Neural cell (in vitro differentiated cells): ENCODE results near the gene EIF2B4. TPM values are rescaled to one million over a fixed set of nuclear protein-coding genes. Genes with fewer than 3 reads are reported as not detected.

Source experiments
- H2AFZ ChIP-seq: fragments of 200-600, 300-800 bp; sonication (generic), shearing (Covaris generic); 2 replicates; pipeline ENCODE4 v1.6.0; 2014; ENCODE audit warnings: low read depth, mild to moderate bottlenecking, antibody characterized with exemption, low read length, moderate library complexity
- H3F3A ChIP-seq: fragments of 200-600 bp; shearing (Covaris generic); 2 replicates; pipeline ENCODE4 v1.6.1; 2016; ENCODE audit warnings: mild to moderate bottlenecking, moderate library complexity, mixed read lengths, antibody characterized with exemption, low read length; ENCODE audit not compliant: insufficient read depth, poor library complexity, severe bottlenecking
- H3K27ac ChIP-seq: fragments of 200-600, 300-800 bp; sonication (generic), shearing (Covaris generic); 2 replicates; pipeline ENCODE4 v1.5.1; 2014; ENCODE audit warnings: mild to moderate bottlenecking, low read length, moderate library complexity
- H3K27me3 ChIP-seq: fragments of 300-800, 200-600 bp; sonication (generic), shearing (Covaris generic); 2 replicates; pipeline ENCODE4 v1.6.0; 2014; ENCODE audit warnings: mild to moderate bottlenecking, low read depth, low read length, moderate library complexity; ENCODE audit not compliant: insufficient read depth
- H3K36me3 ChIP-seq: fragments of 300-800, 200-600 bp; sonication (generic), shearing (Covaris generic); 2 replicates; pipeline ENCODE4 v1.5.1; 2014; ENCODE audit warnings: mild to moderate bottlenecking, antibody characterized with exemption, low read length, moderate library complexity; ENCODE audit not compliant: insufficient read depth
- H3K4me2 ChIP-seq: fragments of 300-800, 200-600 bp; sonication (generic), shearing (Covaris generic); 2 replicates; pipeline ENCODE4 v1.6.0; 2014; ENCODE audit warnings: mild to moderate bottlenecking, low read length
- H3K4me3 ChIP-seq: fragments of 300-800, 200-600 bp; sonication (generic), shearing (Covaris generic); 2 replicates; pipeline ENCODE4 v1.5.1; 2014; ENCODE audit warnings: mild to moderate bottlenecking, low read length, moderate library complexity
- H3K79me2 ChIP-seq: fragments of 200-600 bp; shearing (Covaris generic); replicated peaks from 2 replicates; pipeline ENCODE4 v1.6.0; 2014; ENCODE audit warnings: mild to moderate bottlenecking, low read length, moderate library complexity; ENCODE audit not compliant: insufficient read depth
- H3K9ac ChIP-seq: fragments of 300-800, 200-600 bp; sonication (generic), shearing (Covaris generic); 2 replicates; pipeline ENCODE4 v1.6.1; 2016; ENCODE audit warnings: mild to moderate bottlenecking, low read length, mixed read lengths
- H3K9me2 ChIP-seq: fragments of 200-600 bp; shearing (Covaris generic); 2 replicates; pipeline ENCODE4 v1.6.1; 2016; ENCODE audit warnings: mild to moderate bottlenecking, low read length, mixed read lengths; ENCODE audit not compliant: insufficient read depth
- H3K9me3 ChIP-seq: fragments of 200-600, 300-800 bp; sonication (generic), shearing (Covaris generic); 2 replicates; pipeline ENCODE4 v1.6.1; 2016; ENCODE audit warnings: mild to moderate bottlenecking, mixed run types, low read length, moderate library complexity, mixed read lengths
- H4K20me1 ChIP-seq: fragments of 200-600 bp; shearing (Covaris generic); 2 replicates; pipeline ENCODE4 v1.6.1; 2016; ENCODE audit warnings: mild to moderate bottlenecking, mixed run types; ENCODE audit not compliant: insufficient read depth
- CTCF ChIP-seq: fragments of 450-650 bp; IDR thresholded peaks from 2 replicates; pipeline ENCODE4 v1.5.1; 2014; ENCODE audit warnings: antibody characterized with exemption, mild to moderate bottlenecking, moderate library complexity; ENCODE audit not compliant: poor library complexity, severe bottlenecking
- REST ChIP-seq: IDR thresholded peaks from 2 replicates; pipeline ENCODE4 v1.6.1; 2012; ENCODE audit warnings: borderline replicate concordance
- TAF1 ChIP-seq: IDR thresholded peaks from 2 replicates; pipeline ENCODE4 v1.6.1; 2012; ENCODE audit warnings: low read depth
- polyA plus RNA-seq: library from polyadenylated mRNA; depleted of rRNA; stranded (reverse); fragments of >200 nt; gene quantifications from 2 replicates; pipeline ENCODE4 v1.2.3, GENCODE V29; 2014

EIF2B4 gene
- polyA plus RNA-seq, 1 donor from 2014 or later = 43.7 TPM

- no peaks in the 10 kb centered on the region for H3K36me3 ChIP-seq
- H3K9ac ChIP-seq = no peak overlapping the region
- H3K79me2 ChIP-seq = no peaks in the 10 kb centered on the region
- H3F3A ChIP-seq = no peaks in the 10 kb centered on the region
- H3K9me2 ChIP-seq = no peaks in the 10 kb centered on the region
- no peaks in the 10 kb centered on the region for H3K27me3 ChIP-seq
- TF ChIP-seq REST (no peak), TAF1 (no peak)
- H4K20me1 ChIP-seq = no peaks in the 10 kb centered on the region
- H3K4me3 ChIP-seq = no peak overlapping the region
- H3K9me3 ChIP-seq = no peaks in the 10 kb centered on the region
- H3K4me2 ChIP-seq = no peak overlapping the region
- H3K27ac ChIP-seq = no peak overlapping the region
- no peak overlapping the region for H2AFZ ChIP-seq
These were observed 55.0 kb downstream of the EIF2B4 start for GRCh38 chr2:27315122-27315521.

GRCh38 chr2:27314709-27315108 is 55.4 kb downstream of the EIF2B4 start:
- Histone ChIP-seq H3K79me2 (no peaks in the 10 kb centered on the region), H3K4me2 (no peak overlapping the region), H3K27me3 (no peaks in the 10 kb centered on the region), H4K20me1 (no peaks in the 10 kb centered on the region), H3K9ac (no peak overlapping the region), H3K4me3 (no peak overlapping the region), H3K27ac (no peak overlapping the region), H2AFZ (no peak overlapping the region), H3F3A (no peaks in the 10 kb centered on the region), H3K36me3 (no peaks in the 10 kb centered on the region), H3K9me2 (no peaks in the 10 kb centered on the region), H3K9me3 (no peaks in the 10 kb centered on the region)
- TF ChIP-seq CTCF (no peak), REST (no peak)

Other genes with a start within 250 kb of the EIF2B4 start
- not detected in 2 replicates for gene ABHD1, start 246.5 kb downstream of the EIF2B4 start, polyA plus RNA-seq
- 121 and 123 TPM in 2 replicates for gene PREB, start 235.7 kb downstream of the EIF2B4 start, polyA plus RNA-seq
- not detected in 2 replicates for gene PRR30, start 230.9 kb downstream of the EIF2B4 start, polyA plus RNA-seq
- not detected in 2 replicates for gene TCF23, start 221.3 kb downstream of the EIF2B4 start, polyA plus RNA-seq
- 94.3 and 121 TPM in 2 replicates for gene ATRAID, start 158.3 kb downstream of the EIF2B4 start, polyA plus RNA-seq
- gene SLC5A6, start 158.1 kb downstream of the EIF2B4 start, polyA plus RNA-seq = 64.3 and 98.4 TPM in 2 replicates
- gene CAD, start 153.0 kb downstream of the EIF2B4 start, polyA plus RNA-seq = 14.2 and 22.8 TPM in 2 replicates
- not detected in 2 replicates for gene SLC30A3, start 107.3 kb downstream of the EIF2B4 start, polyA plus RNA-seq
- not detected in 2 replicates for gene DNAJC5G, start 94.9 kb downstream of the EIF2B4 start, polyA plus RNA-seq
- gene TRIM54, start 87.9 kb downstream of the EIF2B4 start, polyA plus RNA-seq = 0.28 TPM in 1 of 2 replicates, not detected in the other
- 3.1 and 9.0 TPM in 2 replicates for gene UCN, start 61.9 kb downstream of the EIF2B4 start, polyA plus RNA-seq
- 79.6 and 104 TPM in 2 replicates for gene MPV17, start 47.2 kb downstream of the EIF2B4 start, polyA plus RNA-seq
- gene GTF3C2, start 13.6 kb downstream of the EIF2B4 start, polyA plus RNA-seq = 27.8 and 37.2 TPM in 2 replicates
- gene SNX17, start 278 bp upstream of the EIF2B4 start, polyA plus RNA-seq = 69.8 and 86.9 TPM in 2 replicates
- gene ZNF513, start 10.4 kb upstream of the EIF2B4 start, polyA plus RNA-seq = 40.5 and 46.8 TPM in 2 replicates
- 99.0 and 107 TPM in 2 replicates for gene PPM1G, start 39.3 kb upstream of the EIF2B4 start, polyA plus RNA-seq
- 115 and 161 TPM in 2 replicates for gene NRBP1, start 58.3 kb upstream of the EIF2B4 start, polyA plus RNA-seq
- 2.3 and 4.0 TPM in 2 replicates for gene KRTCAP3, start 72.0 kb upstream of the EIF2B4 start, polyA plus RNA-seq
- gene IFT172, start 119.4 kb upstream of the EIF2B4 start, polyA plus RNA-seq = 18.2 and 26.9 TPM in 2 replicates
- 68.2 and 101 TPM in 2 replicates for gene FNDC4, start 124.9 kb upstream of the EIF2B4 start, polyA plus RNA-seq
- gene GCKR, start 126.5 kb upstream of the EIF2B4 start, polyA plus RNA-seq = 2.3 and 2.5 TPM in 2 replicates
- gene ZNF512, start 212.7 kb upstream of the EIF2B4 start, polyA plus RNA-seq = 30.8 and 36.4 TPM in 2 replicates